Lower lobe of right lung (tissue), 2 donors: Measurements from ENCODE around the gene RANBP1. TPM values are rescaled to one million over a fixed set of nuclear protein-coding genes. Genes with fewer than 3 reads are reported as not detected.
A peak's percentile ranks its signal among the peaks of the same experiment; 100 is the strongest.

ENCODE experiments used
- ATAC-seq, 2 donors: fragments of 200-7000 bp; cut with Tn5 transposase; one replicate each; pipeline ENCODE4 v1.9.1; 2020 to 2022; ENCODE audit warnings: mild to moderate bottlenecking in 2 of 2, moderate library complexity in 2 of 2
- DNase-seq: peaks from one replicate; pipeline ENCODE4 v3.0.0-alpha.2; 2020
- H3K27ac ChIP-seq: fragments of 200-600 bp; one replicate; pipeline ENCODE4 v1.8.0; 2022
- H3K27me3 ChIP-seq: fragments of 200-600 bp; one replicate; pipeline ENCODE4 v1.8.0; 2022; ENCODE audit warnings: low read depth
- H3K36me3 ChIP-seq: fragments of 200-600 bp; one replicate; pipeline ENCODE4 v1.8.0; 2022; ENCODE audit warnings: mild to moderate bottlenecking
- H3K4me1 ChIP-seq: fragments of 200-600 bp; one replicate; pipeline ENCODE4 v1.8.0; 2022
- H3K4me3 ChIP-seq: fragments of 200-600 bp; one replicate; pipeline ENCODE4 v1.8.0; 2022; ENCODE audit warnings: mild to moderate bottlenecking
- H3K9me3 ChIP-seq: fragments of 200-600 bp; one replicate; pipeline ENCODE4 v1.8.0; 2022
- CTCF ChIP-seq: fragments of 200-600 bp; IDR thresholded peaks from one replicate; pipeline ENCODE4 v1.8.0; 2022; ENCODE audit warnings: antibody characterized with exemption, mild to moderate bottlenecking
- intact Hi-C: fragments of 100-400 bp; cut with DNase I; formaldehyde crosslinking; loops from one replicate; pipeline ENCODE4 v1.11.0; 2022
- total RNA-seq: library from RNA; stranded (reverse); fragmentation: NEBNext Ultra II Directional; extraction: Animal tissue kit (Norgen Biotek cat#: 25700); gene quantifications from one replicate; pipeline ENCODE4 v1.2.1, GENCODE V29; 2021
- donor health status: DM: no; HTN: yes; CAD: no; lungs with severe emphysema.

The RANBP1 gene
- total RNA-seq, 1 donor from 2014 or later, result 58.3 TPM

DNA sequence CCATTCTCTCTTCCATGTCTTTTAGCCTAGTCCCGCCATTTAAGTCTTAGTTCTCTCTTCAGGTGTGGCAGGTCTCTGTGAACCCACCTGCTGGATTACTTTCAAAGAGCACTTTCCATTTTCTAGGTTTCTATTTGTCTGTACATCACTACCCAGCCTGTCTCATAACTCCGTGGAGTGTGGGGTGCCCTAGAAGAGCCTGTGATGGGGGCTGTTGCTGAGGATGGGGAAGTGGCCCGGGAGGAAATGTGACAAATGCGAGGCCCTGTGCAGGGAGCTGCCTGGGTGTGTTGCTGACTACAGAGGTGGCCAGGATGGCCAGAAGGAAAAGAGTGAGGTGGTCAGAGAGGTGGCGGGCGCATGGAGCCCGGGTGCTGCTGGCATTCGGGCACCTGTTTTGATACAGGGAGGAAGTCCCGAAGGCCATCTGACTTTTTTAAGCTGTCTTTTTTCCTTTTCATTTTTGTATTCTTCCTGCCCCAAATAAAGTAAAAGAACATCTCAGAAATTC, 25.1 kb upstream of the RANBP1 start:
- ATAC-seq, result no peak
- Histone ChIP-seq H3K27ac (no peak overlapping the region), H3K36me3 (peaks cover 100% of the 10 kb centered on the region), H3K4me1 (no peaks in the 10 kb centered on the region), H3K27me3 (no peaks in the 10 kb centered on the region), H3K4me3 (no peak overlapping the region), H3K9me3 (no peaks in the 10 kb centered on the region)
- no peak for TF ChIP-seq CTCF
- DNase-seq, result peak; percentile 13
- intact Hi-C loops, result no loop called here

DNA sequence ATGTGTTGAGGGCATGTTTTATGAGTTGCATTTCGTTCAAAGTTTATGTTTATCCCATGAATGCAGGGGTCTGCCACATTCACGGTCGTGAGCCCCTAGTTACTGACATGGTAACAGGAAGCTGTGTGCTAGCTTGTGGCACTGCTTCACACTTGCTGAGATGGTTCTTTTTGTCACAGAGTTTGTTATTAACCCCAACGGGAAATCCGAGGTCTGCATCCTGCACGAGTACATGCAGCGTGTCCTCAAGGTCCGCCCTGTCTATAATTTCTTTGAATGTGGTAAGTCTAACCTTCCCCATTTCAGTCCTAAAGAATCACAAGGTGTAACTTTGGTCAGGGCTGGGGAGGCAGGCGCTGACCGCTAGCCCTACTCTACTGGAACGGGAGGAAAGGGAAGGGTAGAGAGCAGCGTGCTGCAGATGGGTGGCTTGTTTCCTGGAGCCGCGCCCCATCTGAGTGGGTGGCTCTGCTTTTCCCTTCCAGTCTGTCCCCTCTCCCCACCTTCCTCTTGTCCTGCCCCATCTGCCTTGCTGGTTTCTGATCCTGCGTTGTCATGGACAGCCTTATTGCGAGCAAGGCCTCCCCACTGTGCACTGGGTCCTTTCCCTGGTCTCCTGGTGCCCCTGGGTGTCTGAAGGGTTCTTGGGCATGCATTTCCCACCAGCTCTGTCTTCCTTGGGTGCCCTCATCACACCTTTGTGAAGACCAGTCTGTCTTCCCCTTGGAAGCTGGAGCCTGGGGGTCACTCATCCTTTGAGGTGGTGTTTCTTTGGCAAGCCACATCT, 24.0 kb upstream of the RANBP1 start:
- intact Hi-C loops, result no loop called here
- H3K36me3 ChIP-seq, result peaks cover 100% of the 10 kb centered on the region

DNA sequence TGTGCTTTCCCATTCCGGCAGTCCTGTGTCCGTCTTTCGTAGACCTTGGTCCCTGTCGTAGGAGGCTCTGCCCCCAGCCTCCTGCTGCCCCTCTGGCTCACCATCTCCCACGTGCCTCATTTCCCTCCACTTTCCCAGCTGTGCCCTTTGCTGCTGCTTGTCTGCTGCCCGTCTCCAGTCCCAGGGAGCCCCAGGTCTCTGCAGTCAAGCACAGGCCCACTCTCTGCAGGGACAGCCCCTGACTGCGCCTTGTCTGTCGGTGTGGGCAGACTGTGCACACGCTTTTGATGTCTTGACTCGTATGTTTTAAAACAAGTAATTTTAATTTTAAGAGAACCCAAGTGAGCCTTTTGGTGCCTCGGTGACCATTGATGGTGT, 23.4 kb upstream of the RANBP1 start:
- DNase-seq, result peak; percentile 34
- Histone ChIP-seq H3K9me3 (no peaks in the 10 kb centered on the region), H3K4me3 (no peak overlapping the region), H3K36me3 (peaks cover 100% of the 10 kb centered on the region), H3K27me3 (no peaks in the 10 kb centered on the region), H3K27ac (no peak overlapping the region), H3K4me1 (no peaks in the 10 kb centered on the region)
- ATAC-seq, result no peak
- no peak for TF ChIP-seq CTCF
- intact Hi-C loops, result no loop called here

More for the DNA sequence above, 24.0 kb upstream of the RANBP1 start:
- H3K9me3 ChIP-seq, result no peaks in the 10 kb centered on the region
- TF ChIP-seq CTCF, result no peak
- no peak for ATAC-seq
- no peaks in the 10 kb centered on the region for H3K27me3 ChIP-seq
- DNase-seq, result peak; percentile 29
- H3K4me1 ChIP-seq, result no peaks in the 10 kb centered on the region
- no peak overlapping the region for H3K27ac ChIP-seq
- no peak overlapping the region for H3K4me3 ChIP-seq

- Histone ChIP-seq H3K36me3 (peaks cover 100% of the 10 kb centered on the region), H3K4me3 (no peak overlapping the region), H3K4me1 (no peaks in the 10 kb centered on the region), H3K9me3 (no peaks in the 10 kb centered on the region), H3K27me3 (no peaks in the 10 kb centered on the region), H3K27ac (no peak overlapping the region)
- intact Hi-C loops, result no loop called here
- peak; percentile 13 for DNase-seq
- peak in 1 of 2 donors; percentile 50 for ATAC-seq
- TF ChIP-seq CTCF, result no peak
Measured at GRCh38 chr22:20093418-20094196, 22.3 kb upstream of the RANBP1 start.

DNA sequence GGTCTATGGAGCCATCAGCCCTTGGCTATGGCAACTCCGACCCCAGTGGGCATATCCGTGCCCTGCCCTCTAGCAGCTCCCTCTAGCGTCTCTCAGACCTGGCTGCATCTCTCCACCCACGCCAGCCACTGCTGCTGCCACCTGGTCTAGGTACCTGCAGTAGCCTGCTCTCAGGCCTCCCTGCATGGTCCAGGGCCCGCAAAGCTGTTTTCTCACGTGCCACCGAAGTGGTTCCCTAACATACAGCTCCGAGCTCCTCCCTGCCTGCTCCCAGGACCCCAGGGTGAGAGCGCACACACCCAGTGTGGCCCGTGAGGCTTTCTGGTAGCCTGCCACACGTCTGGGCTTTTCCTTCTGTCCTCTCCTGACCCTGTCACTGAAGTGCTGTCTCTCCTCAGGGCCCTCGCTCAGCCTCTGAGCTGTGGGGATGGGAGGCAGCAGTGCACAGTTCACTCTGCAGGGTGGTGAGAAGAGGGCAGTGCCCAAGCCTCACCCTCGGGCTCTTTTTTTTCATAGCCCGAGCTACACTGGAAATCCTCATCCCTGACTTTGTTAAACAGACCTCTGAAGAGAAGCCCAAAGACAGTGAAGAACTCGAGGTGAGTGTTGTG, 21.6 kb upstream of the RANBP1 start:
- H3K27me3 ChIP-seq, result no peaks in the 10 kb centered on the region
- H3K36me3 ChIP-seq, result peaks cover 100% of the 10 kb centered on the region
- H3K9me3 ChIP-seq, result no peaks in the 10 kb centered on the region
- H3K4me1 ChIP-seq, result no peaks in the 10 kb centered on the region
- peak; percentile 37 for DNase-seq
- intact Hi-C loops, result no loop called here
- H3K4me3 ChIP-seq, result no peak overlapping the region
- no peak overlapping the region for H3K27ac ChIP-seq
- no peak for TF ChIP-seq CTCF
- ATAC-seq, result no peak
